ENCODE measurements around the gene SLC66A1.
"Not testable (repeated sequence)": the region's sequence is repeated elsewhere in the genome, so short reads cannot be mapped to it uniquely, and the experiment has no call there.

Gene SLC66A1

GRCh38 chr1:19287436-19288185, 24.5 kb upstream of the SLC66A1 start:
- TF ChIP-seq CTCF (IDR thresholded peaks at IDR 0.05; ENCODE audit: low read depth, low read length) = no peak
- H3K9me3 ChIP-seq (ENCODE audit: severe bottlenecking) = no peaks in the 10 kb centered on the region
- no peak overlapping the region for H3K27ac ChIP-seq
- DNase-seq = no peak
- no peak overlapping the region for H3K4me3 ChIP-seq (ENCODE audit: low read depth, low read length)
- peaks cover 5% of the 10 kb centered on the region; the same call in 1 of the 2 replicates for H3K36me3 ChIP-seq
- no peaks in the 10 kb centered on the region for H3K27me3 ChIP-seq (ENCODE audit: insufficient read depth, low read depth, severe bottlenecking)

- not testable (repeated sequence) for H3K4me3 ChIP-seq (ENCODE audit: low read depth, low read length); DNase-seq; H3K27ac ChIP-seq
Observed at GRCh38 chr1:19288324-19289241, 23.5 kb upstream of the SLC66A1 start, which contains the start of gene AKR7A3. AKR7A3 (minus strand) TSS chr1:19288770; CDS start chr1:19288709, 61 bp downstream.

GRCh38 chr1:19289244-19289643, 22.9 kb upstream of the SLC66A1 start:
- Histone ChIP-seq H3K4me3 (ENCODE audit: low read depth, low read length) (no peak overlapping the region), H3K9me3 (ENCODE audit: severe bottlenecking) (peaks cover 4% of the 10 kb centered on the region), H3K27me3 (ENCODE audit: insufficient read depth, low read depth, severe bottlenecking) (no peaks in the 10 kb centered on the region), H3K27ac (no peak overlapping the region), H3K36me3 (peaks cover 5% of the 10 kb centered on the region; the same call in 1 of the 2 replicates)
- DNase-seq = no peak
- no peak for TF ChIP-seq CTCF (IDR thresholded peaks at IDR 0.05; ENCODE audit: low read depth, low read length)

More at GRCh38 chr1:19288324-19289241, 23.5 kb upstream of the SLC66A1 start, which contains the start of gene AKR7A3:
- H3K36me3 ChIP-seq; H3K9me3 ChIP-seq (ENCODE audit: severe bottlenecking); H3K27me3 ChIP-seq (ENCODE audit: insufficient read depth, low read depth, severe bottlenecking): not testable (repeated sequence)

- Histone ChIP-seq H3K36me3 (peaks cover 21% of the 10 kb centered on the region), H3K4me3 (ENCODE audit: low read depth, low read length) (no peak overlapping the region), H3K9me3 (ENCODE audit: severe bottlenecking) (peaks cover 18% of the 10 kb centered on the region), H3K27me3 (ENCODE audit: insufficient read depth, low read depth, severe bottlenecking) (no peaks in the 10 kb centered on the region), H3K27ac (no peak overlapping the region)
- no peak for DNase-seq
- no peak for TF ChIP-seq CTCF (IDR thresholded peaks at IDR 0.05; ENCODE audit: low read depth, low read length)
Observed at GRCh38 chr1:19294638-19295037, 17.5 kb upstream of the SLC66A1 start.

DNA sequence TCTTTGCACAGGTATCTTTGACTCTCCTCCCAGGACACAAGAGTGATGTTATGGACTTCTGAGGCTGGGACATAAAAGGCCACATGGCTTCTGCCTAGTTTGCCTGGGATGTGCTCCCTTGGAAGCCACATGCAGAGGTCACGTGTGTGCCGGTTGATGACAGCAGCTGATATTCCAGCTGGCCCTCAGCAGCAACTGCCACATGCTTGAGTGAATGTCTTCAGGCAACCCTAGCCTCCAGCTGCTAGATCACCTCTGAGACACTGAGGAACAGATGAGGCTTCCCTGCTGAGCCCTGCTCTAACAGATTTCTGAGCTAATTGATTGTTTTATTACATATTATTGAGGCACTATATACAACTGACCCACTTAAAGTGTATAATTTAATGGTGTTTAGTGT, 11.9 kb upstream of the SLC66A1 start:
- Histone ChIP-seq H3K27ac (no peak overlapping the region), H3K4me3 (ENCODE audit: low read depth, low read length) (no peak overlapping the region), H3K36me3 (peaks cover 33% of the 10 kb centered on the region), H3K9me3 (ENCODE audit: severe bottlenecking) (peaks cover 4% of the 10 kb centered on the region), H3K27me3 (ENCODE audit: insufficient read depth, low read depth, severe bottlenecking) (no peaks in the 10 kb centered on the region)
- no peak for TF ChIP-seq CTCF (IDR thresholded peaks at IDR 0.05; ENCODE audit: low read depth, low read length)
- no peak for DNase-seq

GRCh38 chr1:19304081-19304480, 8.0 kb upstream of the SLC66A1 start:
- peaks cover 63% of the 10 kb centered on the region for H3K36me3 ChIP-seq
- not testable (repeated sequence) for H3K27ac ChIP-seq; DNase-seq; H3K9me3 ChIP-seq (ENCODE audit: severe bottlenecking); H3K4me3 ChIP-seq (ENCODE audit: low read depth, low read length); H3K27me3 ChIP-seq (ENCODE audit: insufficient read depth, low read depth, severe bottlenecking)
